HEK293T (cell line): Measurements from ENCODE around the gene DST.

ENCODE experiments used
- ARNT ChIP-seq: fragments of 450-650 bp; IDR thresholded peaks from 2 replicates; pipeline ENCODE4 v1.6.1; 2017; ENCODE audit warnings: mild to moderate bottlenecking
- ELF4 ChIP-seq: fragments of 450-650 bp; IDR thresholded peaks from 2 replicates; pipeline ENCODE4 v1.6.1; 2017; ENCODE audit warnings: antibody characterized with exemption
- FOXK2 ChIP-seq: fragments of 450-650 bp; IDR thresholded peaks from 2 replicates; pipeline ENCODE4 v1.6.1; 2016; ENCODE audit warnings: mild to moderate bottlenecking
- FOXM1 ChIP-seq: fragments of 450-650 bp; IDR thresholded peaks from 2 replicates; pipeline ENCODE4 v1.6.1; 2017; ENCODE audit warnings: mild to moderate bottlenecking, borderline replicate concordance
- LEF1 ChIP-seq: fragments of 450-650 bp; IDR thresholded peaks from 2 replicates; pipeline ENCODE4 v1.6.1; 2017; ENCODE audit warnings: mild to moderate bottlenecking, borderline replicate concordance
- SP1 ChIP-seq: fragments of 450-650 bp; IDR thresholded peaks from 2 replicates; pipeline ENCODE4 v1.6.1; 2017
- SUZ12 ChIP-seq: fragments of 450-650 bp; IDR thresholded peaks from 2 replicates; pipeline ENCODE4 v1.6.1; 2016; ENCODE audit warnings: mild to moderate bottlenecking

DNA sequence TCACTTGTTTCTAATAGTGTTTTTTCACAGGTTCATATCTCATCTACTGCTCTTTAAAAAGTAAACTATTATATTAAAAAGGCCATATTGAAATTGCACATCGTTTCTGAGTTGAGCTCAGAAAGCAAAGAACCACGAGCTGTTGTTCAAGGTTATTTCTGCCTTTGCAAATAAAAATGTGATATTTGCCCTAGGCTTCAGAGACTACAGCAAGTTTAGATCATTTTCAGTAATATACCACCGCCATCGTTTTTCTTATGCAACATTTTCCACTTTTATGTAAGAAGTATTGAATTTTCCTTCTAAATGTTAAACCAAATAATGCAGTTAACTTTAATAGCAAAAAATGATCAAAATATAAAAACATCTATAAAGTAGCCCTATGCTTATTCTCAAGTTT lies 71.1 kb downstream of the DST start:
- TF ChIP-seq LEF1 (no peak), SUZ12 (no peak), ELF4 (no peak), ARNT (no peak), FOXM1 (no peak), FOXK2 (no peak), SP1 (no peak)
